HG03432 (cell line): Measurements from ENCODE around the gene ALG11.
"Not testable (repeated sequence)": the region's sequence is repeated elsewhere in the genome, so short reads cannot be mapped to it uniquely, and the experiment has no call there.

Experiments
- ATAC-seq: cut with Tn5 transposase; IDR thresholded peaks from one replicate; pipeline ENCODE4 v1.9.1; 2021; ENCODE audit warnings: mild to moderate bottlenecking, moderate library complexity; ENCODE audit not compliant: unreplicated experiment

Gene ALG11

GRCh38 chr13:52026246-52026626 lies 14.0 kb downstream of the ALG11 start:
- ATAC-seq, result no peak

GRCh38 chr13:52027832-52028231 lies 15.6 kb downstream of the ALG11 start:
- ATAC-seq, result no peak

- ATAC-seq, result no peak
These were observed 17.4 kb downstream of the ALG11 start for GRCh38 chr13:52029569-52029968.

- not testable (repeated sequence) for ATAC-seq
These were observed 18.2 kb downstream of the ALG11 start for GRCh38 chr13:52030401-52030800.

GRCh38 chr13:52033039-52033438 lies 20.8 kb downstream of the ALG11 start:
- ATAC-seq, result peak; percentile 64

GRCh38 chr13:52034616-52035226 lies 22.5 kb downstream of the ALG11 start:
- no peak for ATAC-seq

GRCh38 chr13:52036037-52036436 lies 23.8 kb downstream of the ALG11 start:
- ATAC-seq, result no peak

- no peak for ATAC-seq
These were observed 31.5 kb downstream of the ALG11 start for GRCh38 chr13:52043675-52044074.

GRCh38 chr13:52047463-52047862 lies 35.3 kb downstream of the ALG11 start:
- ATAC-seq, result no peak

GRCh38 chr13:52048516-52048915 lies 36.3 kb downstream of the ALG11 start:
- no peak for ATAC-seq

GRCh38 chr13:52051400-52051799 lies 39.2 kb downstream of the ALG11 start:
- ATAC-seq, result no peak

GRCh38 chr13:52053460-52053859 lies 41.3 kb downstream of the ALG11 start:
- no peak for ATAC-seq

- ATAC-seq, result not testable (repeated sequence)
These were observed 48.9 kb downstream of the ALG11 start for GRCh38 chr13:52061064-52061463.

GRCh38 chr13:52061587-52061986 lies 49.4 kb downstream of the ALG11 start:
- no peak for ATAC-seq

- ATAC-seq, result no peak
These were observed 55.0 kb downstream of the ALG11 start for GRCh38 chr13:52067237-52067636.

- no peak for ATAC-seq
These were observed 58.8 kb downstream of the ALG11 start for GRCh38 chr13:52070929-52071523.
